GM06990 (cell line): ENCODE measurements around the gene ATF6B.

Source experiments
- DNase-seq: peaks from one replicate; pipeline ENCODE4 v3.0.0-alpha.2; 2011; ENCODE audit not compliant: insufficient read length; ENCODE audit errors: extremely low read depth
- H3K27me3 ChIP-seq: replicated peaks from 2 replicates; pipeline ENCODE4 v1.6.0; 2011; ENCODE audit warnings: low read length; ENCODE audit not compliant: control insufficient read depth, insufficient read depth
- H3K36me3 ChIP-seq: 2 replicates; pipeline ENCODE4 v1.5.1; 2011; ENCODE audit warnings: low read length; ENCODE audit not compliant: control insufficient read depth, insufficient read depth
- H3K4me3 ChIP-seq: replicated peaks from 2 replicates; pipeline ENCODE4 v1.5.1; 2011; ENCODE audit warnings: low read depth, mild to moderate bottlenecking, control low read depth, low read length
- CTCF ChIP-seq: IDR thresholded peaks from 2 replicates; pipeline ENCODE4 v1.5.1; 2011; ENCODE audit warnings: low read length, control low read depth, mild to moderate bottlenecking, inconsistent platforms; ENCODE audit not compliant: insufficient read depth, poor library complexity, severe bottlenecking

ATF6B gene

GRCh38 chr6:32113386-32114352 is 14.4 kb downstream of the ATF6B start:
- Histone ChIP-seq H3K4me3 (no peak overlapping the region), H3K27me3 (no peaks in the 10 kb centered on the region; the same call in 1 of the 2 replicates), H3K36me3 (peaks cover 30% of the 10 kb centered on the region)
- TF ChIP-seq CTCF, result no peak
- no peak for DNase-seq

- peaks cover 24% of the 10 kb centered on the region for H3K36me3 ChIP-seq
- TF ChIP-seq CTCF, result no peak
- H3K27me3 ChIP-seq, result no peaks in the 10 kb centered on the region; the same call in 1 of the 2 replicates
- DNase-seq, result no peak
- no peak overlapping the region for H3K4me3 ChIP-seq
These were observed 15.5 kb downstream of the ATF6B start for GRCh38 chr6:32112431-32112980.

- peaks cover 16% of the 10 kb centered on the region for H3K36me3 ChIP-seq
- H3K27me3 ChIP-seq, result no peaks in the 10 kb centered on the region; the same call in 1 of the 2 replicates
- no peak overlapping the region for H3K4me3 ChIP-seq
- no peak for DNase-seq
- TF ChIP-seq CTCF, result no peak
These were observed 16.5 kb downstream of the ATF6B start for GRCh38 chr6:32111424-32112066.

GRCh38 chr6:32110632-32111031 is 17.4 kb downstream of the ATF6B start:
- no peak for DNase-seq
- no peak for TF ChIP-seq CTCF
- peaks cover 10% of the 10 kb centered on the region for H3K36me3 ChIP-seq
- no peak overlapping the region for H3K4me3 ChIP-seq
- H3K27me3 ChIP-seq, result no peaks in the 10 kb centered on the region; the same call in 1 of the 2 replicates

- no peak overlapping the region for H3K4me3 ChIP-seq
- no peak for TF ChIP-seq CTCF
- no peaks in the 10 kb centered on the region; the same call in 1 of the 2 replicates for H3K27me3 ChIP-seq
- H3K36me3 ChIP-seq, result peaks cover 9% of the 10 kb centered on the region
- DNase-seq, result no peak
These were observed 18.3 kb downstream of the ATF6B start for GRCh38 chr6:32109765-32110160.
